Mesenchymal stem cell (in vitro differentiated cells and primary cell): ENCODE data around the gene NAGPA.

Source experiments
- DNase-seq: peaks from one replicate; pipeline ENCODE4 v3.0.0-alpha.2; 2013
- H2AFZ ChIP-seq: one replicate; pipeline ENCODE4 v1.6.1; 2013; ENCODE audit warnings: low read depth, mild to moderate bottlenecking, control low read depth, inconsistent platforms, low read length, moderate library complexity
- H2AK5ac ChIP-seq: 2 replicates; pipeline ENCODE4 v1.6.1; 2013; ENCODE audit warnings: low read length, moderate library complexity, mild to moderate bottlenecking, inconsistent platforms; ENCODE audit not compliant: severe bottlenecking
- H2BK120ac ChIP-seq: one replicate; pipeline ENCODE4 v1.6.1; 2013; ENCODE audit warnings: low read depth, mild to moderate bottlenecking, inconsistent platforms, low read length, moderate library complexity
- H2BK12ac ChIP-seq, 2 experiments: one replicate each; pipeline ENCODE4 v1.6.1; 2013; ENCODE audit warnings: inconsistent platforms in 2 of 2, low read length in 2 of 2, mild to moderate bottlenecking in 2 of 2, moderate library complexity in 2 of 2, control low read depth in 1 of 2
- H2BK15ac ChIP-seq: one replicate; pipeline ENCODE4 v1.6.1; 2013; ENCODE audit warnings: mild to moderate bottlenecking, low read depth, inconsistent platforms; ENCODE audit not compliant: poor library complexity, severe bottlenecking
- H2BK5ac ChIP-seq: 2 replicates; pipeline ENCODE4 v1.6.1; 2013; ENCODE audit warnings: low read depth, mild to moderate bottlenecking, low read length, control low read depth, inconsistent platforms; ENCODE audit not compliant: poor library complexity, severe bottlenecking
- H3K14ac ChIP-seq, 2 experiments: one replicate each; pipeline ENCODE4 v1.6.1; 2013; ENCODE audit warnings: inconsistent platforms in 2 of 2, low read length in 2 of 2, control low read depth in 1 of 2, mild to moderate bottlenecking in 1 of 2, moderate library complexity in 1 of 2
- H3K18ac ChIP-seq, 2 experiments: one replicate each; pipeline ENCODE4 v1.6.1; 2013; ENCODE audit warnings: inconsistent platforms in 2 of 2, low read length in 2 of 2, control low read depth in 1 of 2, low read depth in 1 of 2, mild to moderate bottlenecking in 1 of 2
- H3K23ac ChIP-seq, 2 experiments: one replicate each; pipeline ENCODE4 v1.6.1; 2013; ENCODE audit warnings: inconsistent platforms in 2 of 2, low read length in 2 of 2, mild to moderate bottlenecking in 2 of 2, moderate library complexity in 2 of 2, control low read depth in 1 of 2
- H3K27ac ChIP-seq: 2 replicates; pipeline ENCODE4 v1.5.1; 2013; ENCODE audit warnings: mild to moderate bottlenecking, moderate library complexity, low read length, control low read depth, inconsistent platforms; ENCODE audit not compliant: poor library complexity, severe bottlenecking
- H3K27me3 ChIP-seq, 2 experiments: 2 replicates each; pipeline versions ENCODE4 v1.6.1 to v1.7.0; 2013; ENCODE audit warnings: low read length in 2 of 2, mild to moderate bottlenecking in 2 of 2, moderate library complexity in 2 of 2, control low read depth in 1 of 2, inconsistent platforms in 1 of 2; ENCODE audit not compliant: control insufficient read depth in 1 of 2, insufficient read depth in 1 of 2
- H3K36me3 ChIP-seq, 2 experiments: 2 replicates each; pipeline versions ENCODE4 v1.6.1 to v1.7.0; 2013; ENCODE audit warnings: low read length in 2 of 2, control low read depth in 1 of 2, inconsistent platforms in 1 of 2, low read depth in 1 of 2, mild to moderate bottlenecking in 1 of 2; ENCODE audit not compliant: insufficient read depth in 2 of 2, control insufficient read depth in 1 of 2
- H3K4ac ChIP-seq, 2 experiments: one replicate each; pipeline ENCODE4 v1.6.1; 2013; ENCODE audit warnings: inconsistent platforms in 2 of 2, low read length in 2 of 2, mild to moderate bottlenecking in 2 of 2, moderate library complexity in 2 of 2, control low read depth in 1 of 2, low read depth in 1 of 2
- H3K4me1 ChIP-seq: 2 replicates; pipeline ENCODE4 v1.6.1; 2013; ENCODE audit warnings: low read depth, low read length, control low read depth; ENCODE audit not compliant: control insufficient read depth, insufficient read depth
- H3K4me2 ChIP-seq: 2 replicates; pipeline ENCODE4 v1.6.1; 2013; ENCODE audit warnings: low read length, mild to moderate bottlenecking, inconsistent platforms; ENCODE audit not compliant: poor library complexity, severe bottlenecking
- H3K4me3 ChIP-seq, 2 experiments: 2 replicates each; pipeline versions ENCODE4 v1.5.1 to v1.7.0; 2013; ENCODE audit warnings: low read length in 2 of 2, mild to moderate bottlenecking in 2 of 2, control low read depth in 1 of 2, low read depth in 1 of 2; ENCODE audit not compliant: insufficient read depth in 1 of 2
- H3K79me1 ChIP-seq: replicated peaks from 2 replicates; pipeline ENCODE4 v1.6.1; 2013; ENCODE audit warnings: mild to moderate bottlenecking, control low read depth, low read length, inconsistent platforms; ENCODE audit not compliant: poor library complexity, severe bottlenecking
- H3K9ac ChIP-seq: 2 replicates; pipeline ENCODE4 v1.7.0; 2013; ENCODE audit warnings: mild to moderate bottlenecking, low read length, moderate library complexity
- H3K9me3 ChIP-seq: 2 replicates; pipeline ENCODE4 v1.7.0; 2013; ENCODE audit warnings: mild to moderate bottlenecking, low read length; ENCODE audit not compliant: control insufficient read depth
- H4K8ac ChIP-seq: one replicate; pipeline ENCODE4 v1.6.1; 2013; ENCODE audit warnings: inconsistent platforms, mild to moderate bottlenecking, low read length, moderate library complexity
- H4K91ac ChIP-seq: one replicate; pipeline ENCODE4 v1.6.1; 2013; ENCODE audit warnings: mild to moderate bottlenecking, low read length, inconsistent platforms
- WGBS: methylation state at CpG from one replicate; pipeline ENCODE4 v1.1.7; 2013; ENCODE audit warnings: mixed read lengths; 5-methylcytosine and 5-hydroxymethylcytosine counted together

Gene NAGPA

DNA sequence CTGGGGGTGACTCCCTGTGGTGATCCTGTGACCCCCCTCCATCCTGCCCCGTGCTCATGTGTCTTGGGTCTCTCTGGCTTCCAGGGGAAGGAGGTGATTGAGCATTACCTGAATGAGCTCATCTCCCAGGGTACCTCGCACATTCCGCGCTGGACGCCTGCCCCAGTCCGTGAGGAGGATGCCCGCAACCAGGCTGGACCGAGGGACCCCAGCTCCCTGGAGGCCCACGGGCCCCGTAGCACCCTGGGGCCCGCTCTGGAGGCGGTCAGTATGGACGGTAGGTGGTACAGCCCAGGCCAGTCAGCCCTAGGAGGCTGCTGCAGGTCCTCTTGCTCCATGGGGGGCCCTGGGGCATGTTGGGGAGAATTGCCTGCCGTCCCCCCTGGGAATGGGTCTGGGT lies 42.0 kb downstream of the NAGPA start:
- no peak overlapping the region for H2BK15ac ChIP-seq
- 88% methylated on average over 14 of the region's 14 CpGs for WGBS

DNA sequence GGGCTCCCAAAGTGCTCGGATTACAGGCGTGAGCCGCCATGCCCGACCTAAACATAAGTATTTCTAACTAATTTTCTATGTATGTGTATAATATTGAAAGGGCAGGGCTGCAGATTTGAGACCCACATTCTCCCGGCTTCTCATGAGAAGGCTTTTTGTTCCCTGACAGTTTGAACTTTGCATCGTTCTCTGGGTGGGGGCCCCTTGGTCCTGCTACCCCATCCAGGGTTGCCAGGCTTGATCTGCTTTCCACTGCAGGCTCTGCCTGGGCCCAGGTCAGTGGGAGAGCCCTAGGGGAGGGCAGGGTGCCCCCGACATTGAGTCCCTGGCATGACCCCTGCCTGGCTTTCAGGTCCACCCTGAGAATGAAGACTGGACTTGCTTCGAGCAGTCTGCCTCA lies 43.3 kb downstream of the NAGPA start:
- no peak overlapping the region for H3K4ac ChIP-seq

More for the DNA sequence above, 42.0 kb downstream of the NAGPA start:
- Histone ChIP-seq H2BK5ac (no peak overlapping the region), H3K36me3 (no peaks in the 10 kb centered on the region), H3K4me3 (no peak overlapping the region), H3K4ac (no peak overlapping the region), H4K8ac (no peak overlapping the region), H4K91ac (no peak overlapping the region), H3K9ac (no peak overlapping the region), H3K4me2 (no peak overlapping the region), H3K23ac (no peak overlapping the region), H2BK120ac (no peak overlapping the region), H3K18ac (no peak overlapping the region), H3K9me3 (no peaks in the 10 kb centered on the region), H3K14ac (no peak overlapping the region), H3K27ac (no peak overlapping the region), H2AK5ac (no peak overlapping the region), H3K79me1 (no peaks in the 10 kb centered on the region), H2AFZ (no peak overlapping the region), H3K4me1 (peaks cover 8% of the 10 kb centered on the region), H2BK12ac (no peak overlapping the region), H3K27me3 (peaks cover 22 to 25% of the 10 kb centered on the region in 2 experiments)
- DNase-seq, result no peak

DNA sequence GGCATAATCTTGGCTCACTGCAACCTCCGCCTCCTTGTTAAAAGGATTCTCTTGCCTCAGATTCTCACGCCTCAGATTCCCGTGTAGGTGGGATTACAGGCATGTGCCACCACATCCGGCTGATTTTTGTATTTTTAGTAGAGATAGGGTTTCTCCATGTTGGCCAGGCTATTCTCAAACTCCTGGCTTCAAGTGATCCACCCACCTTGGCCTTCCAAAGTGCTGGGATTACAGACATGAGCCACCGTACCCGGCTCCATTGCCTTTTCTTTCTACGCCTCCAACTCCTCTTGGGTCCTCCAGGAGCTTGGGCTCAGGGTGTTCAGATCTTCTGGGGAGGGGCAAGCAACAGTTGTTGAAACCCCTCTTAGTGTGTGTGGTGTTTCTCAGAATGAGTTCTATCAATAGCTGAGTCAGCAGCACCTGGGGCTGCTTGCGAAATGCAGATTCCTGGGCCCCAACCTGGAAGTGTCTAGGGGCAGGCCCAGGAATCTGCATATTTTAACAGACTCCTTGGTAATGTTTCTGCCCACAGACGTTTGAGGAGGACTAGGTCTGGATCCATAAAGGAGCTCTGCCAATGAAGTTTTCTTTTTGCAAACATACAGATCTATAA lies 44.2 kb downstream of the NAGPA start:
- no peak overlapping the region for H2AK5ac ChIP-seq
- H3K18ac ChIP-seq, result no peak overlapping the region
- H3K27ac ChIP-seq, result no peak overlapping the region
- H3K4me3 ChIP-seq, result no peak overlapping the region
- H3K4me2 ChIP-seq, result no peak overlapping the region
- H3K27me3 ChIP-seq, result peaks cover 27 to 32% of the 10 kb centered on the region in 2 experiments
- H3K9me3 ChIP-seq, result no peaks in the 10 kb centered on the region
- H3K4ac ChIP-seq, result no peak overlapping the region
- no peak overlapping the region for H3K23ac ChIP-seq
- H4K91ac ChIP-seq, result no peak overlapping the region
- WGBS, result 95% methylated on average over 7 of the region's 9 CpGs
- no peak overlapping the region for H2BK5ac ChIP-seq
- peaks cover 8% of the 10 kb centered on the region for H3K4me1 ChIP-seq
- no peak overlapping the region for H2BK120ac ChIP-seq
- H3K9ac ChIP-seq, result no peak overlapping the region
- H3K14ac ChIP-seq, result no peak overlapping the region
- H3K36me3 ChIP-seq, result no peaks in the 10 kb centered on the region
- no peaks in the 10 kb centered on the region for H3K79me1 ChIP-seq
- no peak overlapping the region for H4K8ac ChIP-seq
- no peak overlapping the region for H2BK12ac ChIP-seq
- no peak for DNase-seq
- H2AFZ ChIP-seq, result no peak overlapping the region
- H2BK15ac ChIP-seq, result no peak overlapping the region

More for the DNA sequence above, 43.3 kb downstream of the NAGPA start:
- Histone ChIP-seq H2AFZ (no peak overlapping the region), H3K9ac (no peak overlapping the region), H3K4me1 (peaks cover 8% of the 10 kb centered on the region), H2BK5ac (no peak overlapping the region), H3K27me3 (peaks cover 30 to 32% of the 10 kb centered on the region in 2 experiments), H2BK12ac (no peak overlapping the region), H3K4me3 (no peak overlapping the region), H3K4me2 (no peak overlapping the region), H3K18ac (no peak overlapping the region), H3K27ac (no peak overlapping the region), H4K8ac (no peak overlapping the region), H2BK15ac (no peak overlapping the region), H2BK120ac (no peak overlapping the region), H3K14ac (no peak overlapping the region), H3K36me3 (no peaks in the 10 kb centered on the region), H3K79me1 (no peaks in the 10 kb centered on the region), H3K9me3 (no peaks in the 10 kb centered on the region), H2AK5ac (no peak overlapping the region), H4K91ac (no peak overlapping the region), H3K23ac (no peak overlapping the region)
- 85% methylated on average over 4 of the region's 8 CpGs for WGBS
- no peak for DNase-seq

DNA sequence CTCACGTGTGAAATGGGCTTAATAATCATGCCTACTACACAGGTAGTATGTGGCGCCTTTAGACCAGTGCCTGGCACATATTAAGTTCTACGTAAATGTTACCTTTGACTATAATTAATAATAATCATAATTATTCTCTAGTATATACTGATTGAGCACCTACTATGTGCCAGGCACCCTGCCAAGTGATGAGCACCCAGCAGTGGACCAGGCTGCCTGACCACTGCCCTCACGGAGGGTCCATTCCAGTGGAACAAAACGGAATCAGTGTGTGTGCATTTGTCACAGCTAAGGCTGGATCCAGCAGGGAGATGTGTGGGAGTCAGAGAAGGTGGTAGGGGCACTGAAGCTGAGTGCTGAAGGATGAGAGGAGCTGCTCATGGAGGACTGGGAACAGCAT lies 45.1 kb downstream of the NAGPA start:
- no peak overlapping the region for H3K4ac ChIP-seq
- H3K23ac ChIP-seq, result no peak overlapping the region
- no peaks in the 10 kb centered on the region for H3K36me3 ChIP-seq
- no peaks in the 10 kb centered on the region for H3K9me3 ChIP-seq
- H3K4me2 ChIP-seq, result no peak overlapping the region
- no peak overlapping the region for H3K4me3 ChIP-seq
- H3K79me1 ChIP-seq, result no peaks in the 10 kb centered on the region
- no peak overlapping the region for H4K91ac ChIP-seq
- H3K14ac ChIP-seq, result no peak overlapping the region
- no peak overlapping the region for H3K27ac ChIP-seq
- no peak overlapping the region for H2AFZ ChIP-seq
- H2AK5ac ChIP-seq, result no peak overlapping the region
- 91% methylated on average over 4 of the region's 5 CpGs for WGBS
- no peak overlapping the region for H4K8ac ChIP-seq
- H2BK12ac ChIP-seq, result no peak overlapping the region
- H2BK5ac ChIP-seq, result no peak overlapping the region
- H2BK120ac ChIP-seq, result no peak overlapping the region
- no peak overlapping the region for H2BK15ac ChIP-seq
- H3K27me3 ChIP-seq, result peaks cover 27 to 37% of the 10 kb centered on the region in 2 experiments
- H3K9ac ChIP-seq, result no peak overlapping the region
- H3K18ac ChIP-seq, result no peak overlapping the region
- peaks cover 8% of the 10 kb centered on the region for H3K4me1 ChIP-seq
- DNase-seq, result no peak
